Occipital lobe (tissue), 2 donors: ENCODE results near the gene TIAM1. TPM values are rescaled to one million over a fixed set of nuclear protein-coding genes. Genes with fewer than 3 reads are reported as not detected.

ENCODE experiments used
- DNase-seq: peaks from one replicate; lab custom pipeline; 2025; lab: John Stamatoyannopoulos, UW
- total RNA-seq: library from RNA; depleted of rRNA; stranded (reverse); fragments of >200 nt; gene quantifications from one replicate; pipeline ENCODE4 v1.2.3, GENCODE V29; 2014

Gene TIAM1
- total RNA-seq, 1 donor from 2014 or later = 54.1 TPM

GRCh38 chr21:31334648-31335121 is 9.4 kb downstream of the TIAM1 start:
- DNase-seq = no peak

DNA sequence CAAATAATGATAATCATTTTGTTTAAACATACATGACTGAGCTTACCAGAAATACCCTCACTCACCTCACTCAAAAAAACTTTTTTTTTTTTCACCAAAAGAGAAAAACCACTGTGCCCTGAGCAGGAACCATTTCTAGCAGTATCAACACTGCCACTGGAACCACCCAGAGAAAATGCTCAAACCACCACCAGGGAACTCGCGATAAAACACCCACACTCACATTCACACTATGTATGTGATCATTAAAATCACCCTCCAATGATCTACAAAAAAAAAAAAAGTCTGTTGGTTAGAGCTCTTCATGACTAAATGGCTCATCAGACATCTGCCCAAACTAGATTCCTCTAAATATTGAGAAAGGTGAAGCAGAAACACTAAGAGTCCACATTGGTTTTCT is 11.5 kb downstream of the TIAM1 start:
- DNase-seq = no peak

GRCh38 chr21:31331231-31331630 is 12.8 kb downstream of the TIAM1 start:
- no peak for DNase-seq

- DNase-seq = no peak
Observed at GRCh38 chr21:31330144-31330483, 13.9 kb downstream of the TIAM1 start.

DNA sequence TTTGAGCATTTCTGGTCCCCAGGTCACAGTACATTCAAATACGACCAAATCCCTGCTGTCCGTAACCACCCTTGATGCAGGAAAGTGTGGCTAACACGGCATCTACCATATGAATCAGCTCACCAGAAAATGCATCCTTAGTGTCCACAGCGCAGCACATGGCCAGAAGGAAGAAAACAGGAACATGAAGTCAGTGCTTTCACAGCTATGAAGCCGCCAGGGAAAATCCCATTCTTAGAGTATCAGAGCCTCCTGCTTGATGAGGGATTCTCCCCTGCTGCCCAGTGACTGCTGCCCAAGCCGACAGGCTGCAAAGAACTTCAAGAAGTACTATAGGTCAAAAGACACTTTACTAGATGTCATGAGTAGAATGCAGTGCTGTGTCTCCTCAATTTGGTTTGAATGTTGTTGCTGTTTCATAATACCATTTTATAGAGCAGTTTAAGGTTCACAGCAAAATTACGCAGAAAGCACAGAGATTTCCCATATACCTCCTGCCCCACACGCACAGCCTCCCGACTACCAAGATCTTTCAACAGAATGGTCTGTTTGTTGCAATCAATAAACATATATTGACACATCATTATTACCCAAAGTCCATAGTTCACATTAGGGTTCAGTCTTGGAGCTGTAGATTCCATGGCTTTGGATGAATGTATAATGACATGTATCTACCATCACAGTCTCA is 14.5 kb downstream of the TIAM1 start:
- DNase-seq = no peak

DNA sequence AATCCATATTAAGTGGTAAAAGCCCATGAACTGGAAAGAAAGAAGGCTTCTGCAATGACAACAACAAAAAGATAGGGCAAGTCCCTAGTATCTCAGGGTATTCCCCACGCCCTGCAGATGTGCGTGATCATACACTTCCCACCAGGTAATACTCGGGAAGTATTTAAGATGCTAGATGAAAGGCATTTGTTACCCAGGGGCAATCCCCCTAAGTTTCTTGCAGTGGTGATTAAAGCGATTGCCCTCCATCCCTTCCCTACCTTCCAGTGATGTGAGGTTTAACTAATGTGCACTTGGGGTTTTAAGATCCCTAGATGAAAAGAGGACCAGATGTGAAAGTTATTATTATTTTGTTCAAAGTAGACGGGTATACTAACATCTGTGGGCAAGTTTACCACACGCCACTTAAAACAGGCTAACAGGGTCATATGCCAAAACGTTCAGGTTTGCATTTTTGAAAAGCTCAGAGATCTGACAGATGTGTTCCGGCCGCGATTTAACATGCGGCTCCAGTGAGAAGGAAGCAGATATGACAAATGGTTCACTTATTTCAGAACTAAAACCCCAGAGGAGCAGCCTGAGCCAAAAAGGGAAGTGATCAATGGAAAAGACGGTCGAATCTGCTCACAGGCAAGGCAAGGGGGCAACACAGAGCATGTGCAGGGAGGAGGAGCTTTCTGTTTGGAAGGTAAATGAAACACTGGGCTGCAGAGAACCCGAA is 17.4 kb downstream of the TIAM1 start:
- no peak for DNase-seq

- no peak for DNase-seq
Observed at GRCh38 chr21:31318971-31319370, 25.1 kb downstream of the TIAM1 start.

GRCh38 chr21:31317688-31318087 is 26.4 kb downstream of the TIAM1 start:
- DNase-seq = no peak

DNA sequence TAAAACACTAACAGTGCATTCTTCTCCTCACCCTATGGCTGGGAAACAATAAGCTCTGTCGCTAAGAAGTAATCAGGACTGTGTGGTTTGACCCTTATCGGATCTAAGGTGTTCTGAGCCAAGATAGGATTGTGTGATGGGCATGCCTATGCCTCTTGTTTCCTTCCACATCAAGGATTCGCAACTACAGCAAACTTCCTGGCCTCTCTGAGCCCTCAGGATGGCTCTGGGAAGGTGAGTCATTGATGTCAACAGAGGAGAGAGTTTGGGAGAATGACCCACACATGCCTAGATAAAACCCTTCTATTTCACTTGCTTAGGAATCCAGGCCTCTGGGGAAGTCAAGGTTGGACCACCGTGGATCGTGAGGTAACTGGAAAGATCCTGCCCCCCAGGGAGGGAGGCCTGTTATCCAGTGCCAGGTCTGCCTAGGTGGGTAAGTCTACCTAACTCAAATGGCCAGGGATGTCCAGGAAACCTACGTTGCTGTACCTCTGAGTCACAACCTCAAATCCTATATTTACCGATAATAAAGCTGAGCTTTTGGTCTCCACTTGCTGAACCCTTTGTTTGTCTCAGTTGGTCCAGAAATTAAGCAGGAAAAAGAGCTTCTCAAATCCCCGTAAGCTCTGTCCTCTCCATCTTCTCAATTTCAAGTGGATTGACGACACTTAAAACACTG is 27.4 kb downstream of the TIAM1 start:
- DNase-seq = no peak

- DNase-seq = no peak
Observed at GRCh38 chr21:31316072-31316471, 28.0 kb downstream of the TIAM1 start.

DNA sequence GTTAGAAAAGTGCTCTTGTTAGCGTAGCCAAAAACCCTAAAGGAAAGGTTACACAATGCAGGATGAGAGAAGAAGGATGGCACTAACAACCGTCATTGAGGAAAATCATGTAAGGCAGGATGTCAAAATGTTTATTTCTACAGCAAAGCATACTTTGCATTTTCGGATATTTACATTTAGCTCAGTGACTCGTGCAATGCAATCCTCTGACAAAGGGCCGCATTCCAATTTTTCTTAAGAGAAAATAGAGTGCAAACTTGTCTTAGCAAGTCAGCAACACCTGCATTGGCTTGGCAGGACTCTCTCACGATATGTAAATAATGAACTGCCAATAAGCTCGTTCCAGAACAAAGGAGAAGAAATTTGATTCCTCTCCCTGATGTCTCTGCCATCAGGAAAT is 33.3 kb downstream of the TIAM1 start:
- no peak for DNase-seq

GRCh38 chr21:31308584-31308983 is 35.5 kb downstream of the TIAM1 start:
- no peak for DNase-seq

DNA sequence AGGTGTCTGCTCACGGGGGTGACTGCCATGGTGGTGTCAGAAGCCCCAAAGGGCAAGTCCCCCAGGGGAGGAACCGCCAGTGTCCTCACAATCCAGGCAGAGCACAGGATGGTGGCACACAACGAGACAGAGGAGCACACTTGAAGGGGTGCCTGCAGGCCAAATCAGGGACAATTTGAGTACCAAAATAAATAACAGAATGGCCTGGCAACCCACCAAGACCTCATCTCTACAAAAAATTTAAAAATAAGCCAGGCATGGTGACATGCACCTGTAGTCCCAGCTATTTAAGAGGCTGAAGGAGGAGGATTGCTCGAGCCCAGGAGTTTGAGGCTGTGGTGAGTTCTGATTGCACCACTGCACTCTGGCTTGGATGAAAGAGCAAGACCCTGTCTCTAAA is 38.2 kb downstream of the TIAM1 start:
- DNase-seq = no peak

DNA sequence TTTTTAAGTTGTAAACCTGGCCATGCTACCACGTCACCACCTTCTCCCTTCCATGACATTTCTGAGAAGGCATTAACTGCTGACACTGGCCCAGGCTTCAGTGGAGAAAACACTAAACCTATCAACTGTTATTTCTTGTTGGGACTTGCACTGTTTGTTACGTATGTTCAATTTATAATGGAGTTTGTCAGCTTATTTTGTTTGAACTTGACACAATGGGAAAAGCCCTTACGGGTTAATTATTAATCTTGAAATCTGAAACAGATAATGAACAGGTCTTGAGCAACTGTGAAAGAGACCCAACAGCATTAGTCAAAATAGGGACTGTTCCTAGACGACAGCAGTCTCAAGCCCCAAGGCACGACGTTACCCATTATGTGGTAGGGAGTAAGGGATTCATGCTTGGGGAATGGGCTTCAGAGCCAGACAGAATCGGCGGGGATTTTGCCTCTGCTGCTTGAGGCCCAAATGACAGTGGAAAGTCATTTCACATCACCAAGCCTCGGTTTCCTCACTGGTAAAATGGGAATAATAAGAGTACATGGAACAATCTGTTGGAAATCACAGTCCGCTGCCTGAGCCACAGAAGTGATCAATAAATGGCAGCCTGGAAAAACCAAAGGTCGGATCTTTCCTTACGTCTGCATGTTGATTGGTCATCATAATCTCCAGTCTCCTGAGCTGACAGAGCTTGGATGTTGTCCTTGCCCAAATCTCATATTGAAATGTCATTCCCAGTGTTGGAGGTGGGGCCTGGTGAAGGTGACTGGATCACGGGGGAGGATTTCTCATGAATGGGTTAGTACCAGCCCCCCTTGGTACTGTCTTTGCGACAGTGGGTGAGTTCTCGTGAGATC is 44.5 kb downstream of the TIAM1 start:
- DNase-seq = no peak

- DNase-seq = no peak
Observed at GRCh38 chr21:31298618-31299269, 45.3 kb downstream of the TIAM1 start.

DNA sequence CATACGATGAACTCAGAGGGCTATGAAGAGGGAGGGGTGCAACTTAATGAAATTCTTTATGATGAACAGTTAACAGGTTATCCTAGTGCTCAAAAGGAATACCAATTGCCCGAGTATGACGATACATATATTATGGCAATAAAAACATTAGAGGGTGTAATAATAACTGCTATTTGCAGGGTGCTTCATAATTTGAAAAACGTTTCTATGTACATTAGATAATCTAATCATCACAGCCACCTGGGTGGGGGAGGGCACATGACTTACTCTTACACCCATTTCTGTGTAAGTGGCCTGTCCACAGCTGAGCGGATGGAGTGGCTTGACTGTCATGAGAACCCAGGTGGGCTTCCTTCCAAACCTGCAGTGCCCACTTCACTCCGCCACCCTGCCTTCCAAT is 46.3 kb downstream of the TIAM1 start:
- DNase-seq = no peak

DNA sequence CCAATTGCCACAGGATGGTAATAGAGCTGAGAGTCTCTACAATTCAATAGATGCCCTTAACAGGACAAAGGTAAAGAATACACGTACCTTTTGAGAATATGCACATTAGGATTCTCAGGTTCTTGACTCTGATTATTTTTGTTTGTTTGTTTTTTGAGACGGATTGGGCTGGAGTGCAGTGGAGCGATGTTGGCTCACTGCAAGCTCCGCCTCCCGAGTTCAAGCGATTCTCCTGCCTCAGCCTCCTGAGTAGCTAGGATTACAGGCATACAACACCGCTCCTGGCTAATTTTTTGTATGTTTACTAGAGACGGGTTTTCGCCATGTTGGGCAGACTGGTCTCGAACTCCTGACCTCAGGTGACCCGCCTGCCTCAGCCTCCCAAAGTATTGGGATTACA is 48.4 kb downstream of the TIAM1 start:
- no peak for DNase-seq

GRCh38 chr21:31294691-31295090 is 49.4 kb downstream of the TIAM1 start:
- no peak for DNase-seq

GRCh38 chr21:31293986-31294385 is 50.1 kb downstream of the TIAM1 start:
- DNase-seq = no peak

DNA sequence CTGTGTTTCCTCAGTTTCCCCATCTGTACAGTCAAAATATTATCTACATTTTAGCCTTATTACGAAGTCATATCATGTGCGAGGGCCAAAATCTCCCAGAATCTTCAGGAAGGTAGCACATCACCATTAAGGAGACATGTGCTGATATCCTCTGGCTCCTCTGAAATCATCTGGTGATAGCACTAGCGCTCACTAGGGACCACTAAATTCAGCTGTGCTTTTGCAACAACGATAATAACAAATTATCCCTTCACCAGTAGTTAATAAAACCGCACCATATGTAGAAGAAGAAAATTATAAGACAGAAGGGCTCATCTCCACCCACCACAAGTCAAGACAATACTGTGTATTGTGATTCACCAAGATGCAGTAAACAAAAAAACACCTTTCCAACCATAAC is 53.3 kb downstream of the TIAM1 start:
- no peak for DNase-seq

- no peak for DNase-seq
Observed at GRCh38 chr21:31289702-31290101, 54.4 kb downstream of the TIAM1 start.
